Astrocyte (in vitro differentiated cells and primary cell): ENCODE results near the gene TMTC2. TPM values are rescaled to one million over a fixed set of nuclear protein-coding genes. Genes with fewer than 3 reads are reported as not detected.
A peak's percentile ranks its signal among the peaks of the same experiment; 100 is the strongest.

ENCODE experiments used
- DNase-seq: peaks from one replicate; pipeline ENCODE4 v3.0.0-alpha.2; 2010; ENCODE audit warnings: low read depth
- FAIRE-seq: peaks from 2 replicates; lab custom pipeline; 2011; peaks lifted over from hg19 to GRCh38; lab: Jason Lieb, UNC
- H2AFZ ChIP-seq: 2 replicates; pipeline ENCODE4 v1.6.0; 2012; ENCODE audit warnings: low read depth, low read length, inconsistent platforms
- H3K27ac ChIP-seq: 2 replicates; pipeline ENCODE4 v1.5.1; 2011; ENCODE audit warnings: low read depth, low read length, inconsistent platforms
- H3K27me3 ChIP-seq: 2 replicates; pipeline ENCODE4 v1.6.0; 2011; ENCODE audit warnings: low read length, inconsistent platforms; ENCODE audit not compliant: insufficient read depth
- H3K36me3 ChIP-seq: 2 replicates; pipeline ENCODE4 v1.5.1; 2011; ENCODE audit warnings: low read length, inconsistent platforms; ENCODE audit not compliant: insufficient read depth
- H3K4me1 ChIP-seq: 2 replicates; pipeline ENCODE4 v1.5.1; 2011; ENCODE audit warnings: low read length, inconsistent platforms; ENCODE audit not compliant: insufficient read depth
- H3K4me2 ChIP-seq: 2 replicates; pipeline ENCODE4 v1.6.0; 2012; ENCODE audit warnings: low read length, inconsistent platforms
- H3K4me3 ChIP-seq: 2 replicates; pipeline ENCODE4 v1.5.1; 2011; ENCODE audit warnings: low read depth, mild to moderate bottlenecking, low read length, inconsistent platforms; ENCODE audit not compliant: insufficient read depth
- H3K79me2 ChIP-seq: 2 replicates; pipeline ENCODE4 v1.6.0; 2012; ENCODE audit warnings: mild to moderate bottlenecking, low read length, inconsistent platforms; ENCODE audit not compliant: insufficient read depth
- H3K9ac ChIP-seq: 2 replicates; pipeline ENCODE4 v1.6.0; 2012; ENCODE audit warnings: mild to moderate bottlenecking, low read length, inconsistent platforms
- H3K9me3 ChIP-seq: 2 replicates; pipeline ENCODE4 v1.5.1; 2012; ENCODE audit warnings: low read depth, mild to moderate bottlenecking, low read length, inconsistent platforms; ENCODE audit not compliant: insufficient read depth
- H4K20me1 ChIP-seq: 2 replicates; pipeline ENCODE4 v1.6.0; 2012; ENCODE audit warnings: low read length, inconsistent platforms; ENCODE audit not compliant: insufficient read depth
- H3K27ac Mint-ChIP-seq: one replicate; pipeline ENCODE4 v1.8.0; 2021; ENCODE audit warnings: mild to moderate bottlenecking, mixed read lengths; ENCODE audit not compliant: unreplicated experiment
- H3K27me3 Mint-ChIP-seq: one replicate; pipeline ENCODE4 v1.8.0; 2021; ENCODE audit warnings: low read depth, mixed read lengths; ENCODE audit not compliant: unreplicated experiment
- H3K36me3 Mint-ChIP-seq: one replicate; pipeline ENCODE4 v1.8.0; 2021; ENCODE audit warnings: low read depth, mixed read lengths; ENCODE audit not compliant: unreplicated experiment
- H3K4me1 Mint-ChIP-seq: one replicate; pipeline ENCODE4 v1.8.0; 2021; ENCODE audit warnings: low read depth, mixed read lengths; ENCODE audit not compliant: unreplicated experiment
- H3K4me3 Mint-ChIP-seq: one replicate; pipeline ENCODE4 v1.8.0; 2021; ENCODE audit warnings: mild to moderate bottlenecking, moderate library complexity, mixed read lengths; ENCODE audit not compliant: unreplicated experiment
- H3K9me3 Mint-ChIP-seq: one replicate; pipeline ENCODE4 v1.8.0; 2021; ENCODE audit warnings: mild to moderate bottlenecking, mixed read lengths; ENCODE audit not compliant: unreplicated experiment
- CTCF ChIP-seq: IDR thresholded peaks from 2 replicates; pipeline ENCODE4 v1.5.1; 2011; ENCODE audit warnings: low read depth, mild to moderate bottlenecking, inconsistent platforms, low read length, moderate library complexity; ENCODE audit not compliant: insufficient read depth
- EZH2 ChIP-seq: IDR thresholded peaks from 2 replicates; pipeline ENCODE4 v1.6.1; 2012; ENCODE audit warnings: mild to moderate bottlenecking, low read length, inconsistent platforms; ENCODE audit not compliant: insufficient read depth
- total RNA-seq: library from RNA; stranded (reverse); gene quantifications from 2 replicates; pipeline ENCODE4 v1.2.1, GENCODE V29; 2021

The TMTC2 gene
- total RNA-seq, 1 donor from 2014 or later: 2.2 TPM

GRCh38 chr12:83016991-83017390 is 330.3 kb downstream of the TMTC2 start:
- Histone ChIP-seq H3K27me3 (no peaks in the 10 kb centered on the region), H3K27ac (no peak overlapping the region), H3K4me1 (peaks cover 11% of the 10 kb centered on the region), H4K20me1 (no peaks in the 10 kb centered on the region), H3K36me3 (no peaks in the 10 kb centered on the region), H3K9ac (no peak overlapping the region), H3K9me3 (no peaks in the 10 kb centered on the region), H3K4me3 (no peak overlapping the region), H3K4me2 (no peak overlapping the region), H3K79me2 (no peaks in the 10 kb centered on the region), H2AFZ (no peak overlapping the region)
- no peak for FAIRE-seq
- Mint-ChIP-seq H3K4me1 (peaks cover 17% of the 10 kb centered on the region), H3K36me3 (no peaks in the 10 kb centered on the region), H3K27me3 (no peaks in the 10 kb centered on the region), H3K4me3 (no peak overlapping the region), H3K27ac (no peak overlapping the region), H3K9me3 (no peaks in the 10 kb centered on the region)
- TF ChIP-seq EZH2 (no peak), CTCF (no peak)
- DNase-seq: peak; percentile 39

GRCh38 chr12:83018088-83018487 is 331.4 kb downstream of the TMTC2 start:
- Histone ChIP-seq H3K4me2 (no peak overlapping the region), H3K27me3 (no peaks in the 10 kb centered on the region), H3K9ac (no peak overlapping the region), H3K9me3 (no peaks in the 10 kb centered on the region), H2AFZ (no peak overlapping the region), H4K20me1 (no peaks in the 10 kb centered on the region), H3K4me1 (peaks cover 11% of the 10 kb centered on the region), H3K27ac (no peak overlapping the region), H3K79me2 (no peaks in the 10 kb centered on the region), H3K4me3 (no peak overlapping the region), H3K36me3 (no peaks in the 10 kb centered on the region)
- H3K4me3 Mint-ChIP-seq: no peak overlapping the region
- TF ChIP-seq CTCF (no peak), EZH2 (no peak)
- H3K36me3 Mint-ChIP-seq: no peaks in the 10 kb centered on the region
- H3K9me3 Mint-ChIP-seq: no peaks in the 10 kb centered on the region
- no peak for DNase-seq
- H3K27me3 Mint-ChIP-seq: no peaks in the 10 kb centered on the region
- peaks cover 17% of the 10 kb centered on the region for H3K4me1 Mint-ChIP-seq
- no peak overlapping the region for H3K27ac Mint-ChIP-seq
- FAIRE-seq: no peak

DNA sequence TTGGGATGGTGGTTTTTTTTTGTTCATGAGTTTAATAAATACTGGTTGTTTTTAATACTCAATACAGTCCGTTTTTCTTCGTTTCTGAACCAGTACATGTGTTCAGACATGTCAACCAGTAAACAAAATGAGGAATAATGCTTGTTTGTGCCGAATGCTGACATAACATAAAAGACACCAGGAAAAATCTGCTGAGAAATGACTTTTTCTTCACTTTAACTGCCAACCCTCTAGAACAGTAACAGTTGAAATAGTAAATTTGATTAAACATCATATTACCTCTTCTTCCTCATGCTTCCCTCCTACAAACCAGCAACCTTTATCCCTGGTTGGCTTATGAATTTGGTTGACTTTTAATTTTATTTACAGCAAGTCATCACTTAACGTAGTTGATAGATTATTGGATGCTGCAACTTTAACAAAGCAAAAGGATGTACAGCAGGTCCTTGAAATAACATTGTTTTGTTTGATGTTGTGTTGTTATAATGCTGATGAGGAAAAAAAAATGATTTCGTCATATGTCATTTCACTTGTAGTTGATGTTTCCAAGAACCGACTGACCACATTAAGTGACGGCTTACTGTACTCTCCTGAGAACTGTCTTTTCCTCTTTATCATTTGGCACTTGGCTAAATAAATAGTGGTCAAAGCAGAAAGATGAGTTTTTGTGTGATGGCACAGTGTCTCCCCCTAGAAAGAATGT is 340.5 kb downstream of the TMTC2 start:
- Histone ChIP-seq H4K20me1 (no peaks in the 10 kb centered on the region), H3K9ac (no peak overlapping the region), H3K4me1 (no peaks in the 10 kb centered on the region), H3K79me2 (no peaks in the 10 kb centered on the region), H3K9me3 (no peaks in the 10 kb centered on the region), H3K27me3 (no peaks in the 10 kb centered on the region), H3K4me2 (no peak overlapping the region), H3K36me3 (no peaks in the 10 kb centered on the region), H3K4me3 (no peak overlapping the region), H2AFZ (no peak overlapping the region), H3K27ac (no peak overlapping the region)
- Mint-ChIP-seq H3K4me1 (no peaks in the 10 kb centered on the region), H3K27ac (no peak overlapping the region), H3K4me3 (no peak overlapping the region), H3K36me3 (no peaks in the 10 kb centered on the region), H3K27me3 (no peaks in the 10 kb centered on the region), H3K9me3 (no peaks in the 10 kb centered on the region)
- no peak for DNase-seq
- TF ChIP-seq EZH2: no peak
- TF ChIP-seq CTCF: no peak
- FAIRE-seq: no peak
